Cerebellar nuclear complex (tissue), 1 donor: Measurements from ENCODE around the gene RPS16.

Experiments
- DNase-seq, 2 experiments: peaks; one replicate each; lab custom pipeline; 2025; lab: John Stamatoyannopoulos, UW

Gene RPS16

GRCh38 chr19:39449116-39449797 is 13.5 kb upstream of the RPS16 start:
- DNase-seq, result no peak

- DNase-seq, result no peak
These were observed 12.5 kb upstream of the RPS16 start for GRCh38 chr19:39448271-39448670.

GRCh38 chr19:39446365-39447084 is 10.8 kb upstream of the RPS16 start:
- DNase-seq, result no peak

- DNase-seq, result peak; percentile 39 to 74
These were observed 9.7 kb upstream of the RPS16 start, which contains the start of gene SUPT5H for GRCh38 chr19:39445196-39446111. TSS of gene SUPT5H (plus strand) at chr19:39445582. CDS start at chr19:39445891, 309 bp downstream.

GRCh38 chr19:39444598-39445195 is 8.9 kb upstream of the RPS16 start:
- no peak for DNase-seq

- no peak for DNase-seq
These were observed 2.7 kb upstream of the RPS16 start for GRCh38 chr19:39438270-39438934.

GRCh38 chr19:39436350-39436716 is 584 bp upstream of the RPS16 start:
- no peak for DNase-seq

GRCh38 chr19:39434123-39435076 is 1.3 kb downstream of the RPS16 start:
- no peak for DNase-seq

GRCh38 chr19:39433480-39434079 is 2.2 kb downstream of the RPS16 start:
- DNase-seq, result no peak

GRCh38 chr19:39432677-39433025 is 3.1 kb downstream of the RPS16 start:
- no peak for DNase-seq

GRCh38 chr19:39430675-39431593 is 4.8 kb downstream of the RPS16 start:
- DNase-seq, result no peak

- DNase-seq, result no peak
These were observed 7.3 kb downstream of the RPS16 start for GRCh38 chr19:39428283-39429112.

- DNase-seq, result no peak
These were observed 8.0 kb downstream of the RPS16 start for GRCh38 chr19:39427707-39428106.

- no peak for DNase-seq
These were observed 9.6 kb downstream of the RPS16 start for GRCh38 chr19:39426170-39426569.

- no peak for DNase-seq
These were observed 10.0 kb downstream of the RPS16 start for GRCh38 chr19:39425744-39426143.

- no peak for DNase-seq
These were observed 10.8 kb downstream of the RPS16 start for GRCh38 chr19:39424934-39425333.

- DNase-seq, result no peak
These were observed 12.3 kb downstream of the RPS16 start for GRCh38 chr19:39423258-39424086.
